Right atrium auricular region (tissue), 2 donors: ENCODE data around the gene CORO6. TPM values are rescaled to one million over a fixed set of nuclear protein-coding genes. Genes with fewer than 3 reads are reported as not detected.

ENCODE experiments used
- DNase-seq: peaks from one replicate; pipeline ENCODE4 v3.0.0-alpha.2; 2019; ENCODE audit warnings: low spot score
- H3K27ac ChIP-seq, 2 donors: fragments of 200-600 bp; sonication (generic); 1 replicate in 1 of 2; 2 replicates in 1 of 2; pipeline ENCODE4 v1.5.1; 2016 to 2019
- H3K27me3 ChIP-seq, 2 donors: fragments of 200-600 bp; sonication (generic); one replicate each; pipeline versions ENCODE4 v1.5.1 to v1.6.0; 2017 to 2019
- H3K36me3 ChIP-seq: fragments of 200-600 bp; sonication (generic); one replicate; pipeline ENCODE4 v1.5.1; 2016
- H3K4me1 ChIP-seq, 2 donors: fragments of 200-600 bp; sonication (generic); one replicate each; pipeline versions ENCODE4 v1.5.1 to v1.6.0; 2017 to 2019
- H3K4me3 ChIP-seq, 2 donors: fragments of 200-600 bp; sonication (generic); 1 replicate in 1 of 2; 2 replicates in 1 of 2; pipeline ENCODE4 v1.5.1; 2017 to 2019; ENCODE audit warnings: mild to moderate bottlenecking in 1 of 2, moderate library complexity in 1 of 2
- H3K9me3 ChIP-seq, 2 donors: fragments of 200-600 bp; sonication (generic); one replicate each; pipeline ENCODE4 v1.5.1; 2019
- total RNA-seq, 2 donors: library from RNA; depleted of rRNA; stranded (reverse); fragments of >200 nt; gene quantifications; one replicate each; pipeline ENCODE4 v1.1.0, GENCODE V29; 2016
- TF ChIP-seq, protein P1 (sequence below), 2 donors: fragments of 200-600 bp; sonication (generic); IDR thresholded peaks; one replicate each; pipeline ENCODE4 v1.5.1; 2019; ENCODE audit warnings: antibody characterized with exemption in 2 of 2

Gene CORO6
- total RNA-seq, 2 donors from 2014 or later = 65.0 to 87.6 TPM

DNA sequence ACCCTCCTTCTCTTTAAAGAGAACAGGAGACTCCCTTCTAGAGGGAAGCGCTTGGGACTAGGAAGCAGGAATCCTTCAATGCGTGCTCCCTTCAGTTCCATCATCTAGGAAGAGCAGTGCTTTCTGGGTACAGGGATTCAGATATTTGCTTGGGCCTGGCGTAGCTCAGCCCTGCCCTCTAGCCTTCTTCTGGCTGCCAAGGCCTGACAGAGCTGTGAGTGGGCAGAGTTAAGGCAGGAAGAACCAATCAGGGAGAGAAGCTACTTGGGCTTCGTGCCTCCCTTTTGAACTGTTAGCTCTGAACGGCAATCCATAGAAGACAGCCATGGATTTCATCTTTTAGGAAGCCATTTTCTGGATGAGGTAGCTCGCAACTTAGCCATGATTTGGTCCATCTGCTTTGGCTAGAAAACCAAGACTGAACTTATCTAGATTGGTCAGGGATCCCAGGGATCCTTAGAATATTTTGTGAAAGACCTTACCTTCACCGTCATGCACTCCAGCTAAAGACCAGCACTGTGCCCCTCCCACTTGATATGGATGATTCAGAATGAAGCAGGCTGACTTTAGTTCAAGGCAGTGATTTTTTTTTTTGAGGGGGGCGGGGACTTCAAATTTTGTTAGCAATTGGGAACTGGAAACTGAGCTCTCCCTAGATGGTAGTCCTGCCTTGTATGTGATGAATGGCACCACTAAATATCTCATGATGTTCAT is 2.5 kb upstream of the CORO6 start:
- Histone ChIP-seq H3K27me3 (no peaks in the 10 kb centered on the region), H3K4me3 (no peak overlapping the region), H3K9me3 (no peaks in the 10 kb centered on the region), H3K27ac (peak overlapping the region; percentile 8 to 53), H3K4me1 (peaks cover 0 to 48% of the 10 kb centered on the region in 2 donors), H3K36me3 (peaks cover 6% of the 10 kb centered on the region)
- TF ChIP-seq, protein P1, sequence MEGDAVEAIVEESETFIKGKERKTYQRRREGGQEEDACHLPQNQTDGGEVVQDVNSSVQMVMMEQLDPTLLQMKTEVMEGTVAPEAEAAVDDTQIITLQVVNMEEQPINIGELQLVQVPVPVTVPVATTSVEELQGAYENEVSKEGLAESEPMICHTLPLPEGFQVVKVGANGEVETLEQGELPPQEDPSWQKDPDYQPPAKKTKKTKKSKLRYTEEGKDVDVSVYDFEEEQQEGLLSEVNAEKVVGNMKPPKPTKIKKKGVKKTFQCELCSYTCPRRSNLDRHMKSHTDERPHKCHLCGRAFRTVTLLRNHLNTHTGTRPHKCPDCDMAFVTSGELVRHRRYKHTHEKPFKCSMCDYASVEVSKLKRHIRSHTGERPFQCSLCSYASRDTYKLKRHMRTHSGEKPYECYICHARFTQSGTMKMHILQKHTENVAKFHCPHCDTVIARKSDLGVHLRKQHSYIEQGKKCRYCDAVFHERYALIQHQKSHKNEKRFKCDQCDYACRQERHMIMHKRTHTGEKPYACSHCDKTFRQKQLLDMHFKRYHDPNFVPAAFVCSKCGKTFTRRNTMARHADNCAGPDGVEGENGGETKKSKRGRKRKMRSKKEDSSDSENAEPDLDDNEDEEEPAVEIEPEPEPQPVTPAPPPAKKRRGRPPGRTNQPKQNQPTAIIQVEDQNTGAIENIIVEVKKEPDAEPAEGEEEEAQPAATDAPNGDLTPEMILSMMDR (IDR thresholded peaks at IDR 0.05) = peak in 1 of 2 donors; percentile 42
- no peak for DNase-seq

- no peak for DNase-seq
- Histone ChIP-seq H3K36me3 (peaks cover under 1% of the 10 kb centered on the region), H3K27me3 (no peaks in the 10 kb centered on the region), H3K4me1 (peaks cover 0 to 54% of the 10 kb centered on the region in 2 donors), H3K9me3 (no peaks in the 10 kb centered on the region), H3K4me3 (no peak overlapping the region), H3K27ac (peak overlapping the region; percentile 8 to 53)
- TF ChIP-seq, protein P1 (IDR thresholded peaks at IDR 0.05) = no peak
Observed at GRCh38 chr17:29624586-29624985, 1.9 kb upstream of the CORO6 start.

DNA sequence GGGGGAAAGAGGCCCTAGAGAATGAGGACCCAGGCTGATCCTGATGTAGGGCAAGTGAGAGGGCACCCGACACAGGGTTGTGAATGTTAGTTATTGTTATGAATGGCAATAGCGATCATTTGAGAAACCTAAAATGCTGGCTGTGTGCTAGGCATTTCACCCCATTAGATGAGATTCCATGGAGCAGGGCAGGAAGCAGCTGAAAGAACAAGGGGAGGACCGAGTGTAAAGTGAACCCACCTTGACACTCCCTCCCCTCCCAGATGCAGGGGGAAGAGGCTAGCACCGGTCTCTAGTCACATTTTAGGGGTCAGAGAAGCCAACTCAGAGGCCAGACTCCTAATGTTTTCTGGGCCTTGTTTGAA is 553 bp upstream of the CORO6 start:
- TF ChIP-seq, protein P1 (IDR thresholded peaks at IDR 0.05) = no peak
- H3K36me3 ChIP-seq = no peaks in the 10 kb centered on the region
- H3K27me3 ChIP-seq = no peaks in the 10 kb centered on the region
- DNase-seq = no peak
- no peaks in the 10 kb centered on the region for H3K9me3 ChIP-seq
- peak overlapping the region in 1 of 2 donors; percentile 69 for H3K4me3 ChIP-seq
- peaks cover 0 to 57% of the 10 kb centered on the region in 2 donors for H3K4me1 ChIP-seq
- H3K27ac ChIP-seq = peak overlapping the region; percentile 82 to 86

GRCh38 chr17:29621751-29622194 is 939 bp downstream of the CORO6 start:
- no peak for DNase-seq
- H3K9me3 ChIP-seq = no peaks in the 10 kb centered on the region
- TF ChIP-seq, protein P1 (IDR thresholded peaks at IDR 0.05) = no peak
- H3K27ac ChIP-seq = peak overlapping the region; percentile 82 to 86
- no peaks in the 10 kb centered on the region for H3K36me3 ChIP-seq
- peaks cover 0 to 65% of the 10 kb centered on the region in 2 donors for H3K4me1 ChIP-seq
- H3K27me3 ChIP-seq = no peaks in the 10 kb centered on the region
- peak overlapping the region; percentile 57 to 69 for H3K4me3 ChIP-seq

DNA sequence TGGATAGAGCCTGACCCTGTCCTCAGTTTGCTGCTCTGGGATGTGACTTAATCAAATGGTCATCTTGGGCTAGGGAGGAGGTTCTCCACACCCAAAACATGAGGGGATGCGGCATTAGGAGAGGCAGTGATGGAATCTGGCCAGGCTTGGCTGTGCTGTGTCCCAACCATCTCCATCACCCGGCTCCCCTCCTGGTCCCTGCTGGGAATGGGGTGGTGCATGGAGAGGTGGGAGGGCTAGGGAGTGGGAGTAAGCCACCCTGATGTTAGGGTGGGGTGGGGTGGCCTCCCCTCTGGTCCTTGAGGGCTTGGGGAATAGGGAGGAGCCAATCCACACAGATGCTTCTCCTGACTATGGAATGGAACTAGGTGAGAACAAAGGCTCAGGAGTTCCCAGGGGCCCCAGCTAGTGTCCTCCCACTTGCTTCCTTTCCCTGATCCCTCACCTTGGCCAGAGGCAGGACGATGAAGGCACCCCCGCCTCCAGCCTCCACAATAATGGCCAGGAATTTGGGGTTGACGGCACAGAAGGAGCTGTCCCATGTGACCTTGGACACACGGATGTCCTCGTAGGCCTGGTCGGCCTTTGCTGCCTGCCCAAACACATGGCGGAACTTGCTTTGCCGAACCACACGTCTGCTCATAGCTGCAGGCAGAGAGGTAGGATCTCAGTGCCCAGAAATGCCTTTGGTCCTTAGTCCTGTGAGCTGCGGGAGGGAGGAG is 1.8 kb downstream of the CORO6 start:
- H3K36me3 ChIP-seq = no peaks in the 10 kb centered on the region
- H3K4me3 ChIP-seq = peak overlapping the region in 1 of 2 donors; percentile 69
- no peak for DNase-seq
- no peaks in the 10 kb centered on the region for H3K27me3 ChIP-seq
- H3K4me1 ChIP-seq = peaks cover 0 to 73% of the 10 kb centered on the region in 2 donors
- H3K27ac ChIP-seq = peak overlapping the region; percentile 82 to 86
- TF ChIP-seq, protein P1 (IDR thresholded peaks at IDR 0.05) = no peak
- H3K9me3 ChIP-seq = no peaks in the 10 kb centered on the region
